RPMI8226 (cell line): ENCODE data around the gene DCUN1D3.
"Not testable (repeated sequence)": the region's sequence is repeated elsewhere in the genome, so short reads cannot be mapped to it uniquely, and the experiment has no call there.

Experiments
- DNase-seq: peaks from one replicate; pipeline ENCODE4 v3.0.0-alpha.2; 2015

The DCUN1D3 gene

GRCh38 chr16:20860995-20861394 is 39.2 kb downstream of the DCUN1D3 start:
- not testable (repeated sequence) for DNase-seq

- no peak for DNase-seq
These were observed 39.8 kb downstream of the DCUN1D3 start for GRCh38 chr16:20860361-20860760.

GRCh38 chr16:20859699-20860098 is 40.5 kb downstream of the DCUN1D3 start:
- DNase-seq, result no peak

DNA sequence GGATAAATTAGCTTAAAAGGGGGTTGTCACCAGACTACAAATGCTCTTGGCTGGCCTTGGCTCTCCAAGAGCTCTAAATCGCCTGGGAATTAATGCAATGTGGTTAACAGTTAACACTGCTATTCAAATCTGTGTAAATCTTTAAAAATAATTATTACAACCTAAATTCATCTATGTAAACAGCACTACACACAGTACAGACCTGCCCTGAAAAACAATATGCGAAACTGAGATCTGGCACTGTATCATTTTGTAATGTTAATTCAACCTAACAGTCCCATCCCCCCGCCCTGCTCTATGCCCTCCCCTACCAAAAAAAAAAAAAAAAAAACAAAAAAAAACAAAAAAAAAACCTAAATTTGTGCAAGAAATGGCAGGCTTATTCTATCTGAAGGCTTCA is 40.9 kb downstream of the DCUN1D3 start:
- DNase-seq, result no peak

DNA sequence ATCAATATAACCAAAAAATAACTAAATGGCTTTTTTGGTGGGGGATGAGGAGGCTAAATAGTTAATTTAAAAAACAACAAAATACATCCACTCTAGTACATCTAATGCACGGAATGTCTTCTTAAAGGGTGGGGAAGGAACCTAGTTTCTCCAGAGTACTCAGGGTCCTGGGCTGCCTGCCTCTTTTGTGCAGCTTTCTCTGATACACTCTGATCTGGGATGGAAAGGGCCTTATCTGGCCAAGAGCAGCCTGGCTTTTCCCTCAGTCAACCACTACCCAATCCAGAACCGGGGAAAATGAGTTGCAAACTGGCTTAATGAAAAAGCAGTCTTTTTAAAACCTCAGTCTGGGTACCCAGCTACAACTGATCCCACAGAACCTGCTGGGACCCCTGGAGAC is 42.9 kb downstream of the DCUN1D3 start:
- DNase-seq, result no peak

GRCh38 chr16:20854963-20855362 is 45.2 kb downstream of the DCUN1D3 start:
- no peak for DNase-seq

DNA sequence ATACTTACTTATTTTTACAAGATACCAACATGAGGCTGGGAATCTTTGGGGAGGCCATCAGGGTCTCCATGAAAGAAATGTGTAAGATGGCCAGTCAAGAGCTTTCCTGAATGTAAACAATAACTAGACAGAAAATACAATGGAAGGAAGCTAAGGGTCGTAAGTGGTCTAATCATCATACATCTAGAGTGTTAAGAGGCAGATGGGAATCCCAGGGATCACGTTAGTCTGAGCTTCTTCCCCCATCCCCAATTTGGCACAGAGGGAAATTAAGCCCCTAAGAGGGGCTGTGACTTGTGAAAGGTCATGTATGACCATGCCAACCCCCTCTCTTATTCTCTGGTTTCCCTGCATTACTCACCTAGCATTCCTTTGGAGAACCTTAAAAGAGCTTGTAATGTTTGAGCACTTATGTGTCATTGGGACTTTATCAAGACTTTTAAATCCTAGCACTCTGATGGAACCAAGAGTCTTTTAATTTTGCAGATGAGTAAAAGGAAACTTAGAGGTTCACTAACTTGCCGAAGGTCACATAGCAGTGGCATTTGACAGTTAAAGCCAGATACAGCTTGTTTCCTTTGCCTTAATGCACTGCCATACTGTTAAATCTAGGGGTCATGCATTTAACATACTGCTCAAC is 46.1 kb downstream of the DCUN1D3 start:
- DNase-seq, result no peak

DNA sequence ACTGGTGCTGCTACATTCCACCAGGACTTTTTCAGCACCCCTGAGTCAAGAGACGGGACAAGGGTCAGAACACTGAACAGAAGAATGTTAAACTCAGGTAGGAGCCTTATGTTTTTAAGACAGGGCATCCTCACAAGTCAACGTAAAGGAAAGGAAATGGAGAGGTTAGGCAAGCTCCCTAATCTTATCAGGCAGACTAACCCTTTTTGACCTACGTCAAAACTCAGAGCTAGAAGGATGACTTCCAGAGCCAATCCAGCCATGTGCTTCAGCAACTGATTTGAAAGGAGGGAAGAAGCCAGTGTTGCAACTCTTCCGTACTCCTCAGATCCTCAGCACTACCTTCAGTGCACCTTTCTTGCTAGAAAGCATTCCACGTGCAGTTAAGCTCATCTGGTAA is 47.0 kb downstream of the DCUN1D3 start:
- DNase-seq, result no peak

DNA sequence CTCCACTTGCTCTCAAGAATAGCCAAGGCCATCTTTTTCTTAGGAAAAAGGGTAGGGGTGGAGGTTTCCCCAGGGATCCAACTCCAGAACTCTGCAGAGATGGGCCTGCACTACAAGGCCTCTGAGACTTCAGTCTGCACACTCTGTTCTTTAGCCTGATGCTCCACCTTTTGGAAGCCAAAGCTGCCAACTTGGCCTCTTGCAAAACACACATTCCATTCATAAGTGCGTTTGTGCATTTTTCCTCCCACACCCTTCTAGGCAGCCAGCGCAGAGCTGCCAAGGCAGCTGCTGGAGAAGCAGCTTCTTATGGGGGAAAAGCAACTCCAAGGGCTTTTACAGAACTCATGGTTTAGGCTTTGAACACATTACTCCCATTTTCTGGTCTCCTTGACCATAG is 48.6 kb downstream of the DCUN1D3 start:
- DNase-seq, result no peak

DNA sequence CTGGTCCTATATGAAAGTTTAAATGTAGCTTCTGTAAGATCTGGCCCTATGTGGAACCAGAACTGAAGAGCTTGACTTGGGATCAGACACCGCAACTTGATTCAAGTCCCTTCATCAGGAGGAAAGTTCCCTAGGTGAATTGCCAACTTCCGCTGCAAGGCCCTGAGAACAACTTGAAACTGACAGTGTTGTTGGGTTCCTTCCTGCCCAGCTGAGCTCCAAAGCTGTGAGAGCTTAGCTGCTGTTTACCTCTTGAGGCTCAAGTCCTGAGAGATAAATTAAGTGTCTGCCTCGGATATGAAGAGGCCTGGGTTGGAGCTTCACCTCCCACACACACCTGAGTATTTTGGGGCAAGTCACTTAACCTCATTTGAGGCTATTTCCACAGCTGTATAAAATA is 49.2 kb downstream of the DCUN1D3 start:
- no peak for DNase-seq

- peak; percentile 60 for DNase-seq
These were observed 50.4 kb downstream of the DCUN1D3 start for GRCh38 chr16:20849589-20850390.

DNA sequence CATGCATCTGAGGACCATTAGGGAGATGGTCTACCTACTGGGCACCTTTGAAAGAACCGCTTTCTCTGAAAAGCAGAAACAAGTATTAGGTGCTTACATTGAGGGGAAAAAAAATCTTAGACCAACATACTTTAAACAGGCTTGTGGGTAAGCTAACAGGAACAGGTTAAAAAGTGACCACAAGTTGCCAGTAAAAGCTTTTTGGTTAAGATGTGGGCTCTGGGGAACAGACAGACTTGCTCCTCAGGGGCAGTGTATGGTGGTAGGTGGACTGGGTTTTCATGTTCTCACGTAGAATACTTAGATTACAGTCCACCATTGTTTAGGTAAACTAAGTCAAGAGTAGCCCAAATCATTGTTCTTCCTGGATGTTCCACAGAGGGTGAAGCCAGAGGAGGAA is 52.6 kb downstream of the DCUN1D3 start:
- DNase-seq, result no peak

GRCh38 chr16:20846551-20846950 is 53.6 kb downstream of the DCUN1D3 start:
- DNase-seq, result no peak

- no peak for DNase-seq
These were observed 54.1 kb downstream of the DCUN1D3 start for GRCh38 chr16:20846030-20846429.

GRCh38 chr16:20844588-20844987 is 55.6 kb downstream of the DCUN1D3 start:
- DNase-seq, result no peak

- DNase-seq, result no peak
These were observed 56.1 kb downstream of the DCUN1D3 start for GRCh38 chr16:20844054-20844453.

DNA sequence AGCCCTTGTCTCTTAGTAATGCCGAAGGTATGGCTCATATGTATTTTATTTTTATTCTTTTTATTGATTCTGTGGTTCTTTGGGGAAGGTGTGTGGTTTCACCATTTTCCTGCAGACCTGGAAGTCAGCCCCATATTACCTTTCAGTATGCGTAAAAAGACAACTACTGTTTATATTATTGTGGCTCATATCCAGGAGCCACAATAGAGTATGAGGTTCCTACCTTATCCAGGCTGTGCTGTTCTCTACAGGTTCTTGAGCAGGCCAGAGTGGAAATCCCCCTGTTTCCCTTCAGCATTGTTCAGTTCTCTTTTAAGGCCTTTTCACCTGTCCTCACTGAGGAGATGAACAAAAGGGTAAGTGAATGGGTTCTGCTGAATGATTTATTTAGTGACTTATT is 60.7 kb downstream of the DCUN1D3 start:
- no peak for DNase-seq

- no peak for DNase-seq
These were observed 61.9 kb downstream of the DCUN1D3 start for GRCh38 chr16:20838240-20838639.

DNA sequence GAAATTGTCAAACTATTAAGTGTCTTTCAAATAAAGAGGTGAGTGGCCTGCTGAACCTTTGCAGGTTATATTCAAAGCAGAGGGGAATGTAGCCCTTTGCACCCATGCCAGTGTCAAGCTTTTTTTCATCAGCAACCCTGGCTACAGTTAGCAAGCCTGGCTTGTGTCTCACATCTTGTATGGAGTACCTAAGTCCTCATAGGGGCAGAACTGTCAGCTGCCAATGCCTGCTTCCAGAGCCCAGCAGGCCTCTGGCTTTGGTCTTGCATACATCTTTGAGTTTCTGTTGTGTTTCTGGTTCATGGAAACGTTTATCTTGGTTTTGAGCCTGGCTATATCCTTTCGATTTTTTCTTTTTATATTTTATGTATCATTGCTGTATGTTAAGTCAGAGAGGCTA is 67.1 kb downstream of the DCUN1D3 start:
- DNase-seq, result no peak

GRCh38 chr16:20830372-20830771 is 69.8 kb downstream of the DCUN1D3 start:
- DNase-seq, result no peak

DNA sequence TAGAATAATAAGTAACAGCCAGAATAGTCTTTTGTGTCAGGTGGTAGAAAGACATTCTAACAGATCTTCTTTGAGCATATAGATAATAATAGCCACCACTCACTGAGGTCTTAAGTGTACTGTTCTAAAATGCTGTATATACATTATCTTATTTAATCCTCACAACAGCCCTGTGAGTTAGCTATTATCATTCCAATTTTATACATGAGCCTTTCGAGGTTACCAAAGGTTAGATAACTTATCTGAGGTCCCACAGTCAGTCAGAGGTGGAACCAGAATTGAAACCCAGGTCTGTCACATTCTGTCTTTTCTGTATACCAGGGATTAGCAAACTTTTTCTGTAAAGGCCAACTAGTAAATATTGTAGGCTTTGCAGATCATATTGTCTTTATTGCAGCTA is 70.6 kb downstream of the DCUN1D3 start:
- no peak for DNase-seq

GRCh38 chr16:20826039-20826566 is 74.1 kb downstream of the DCUN1D3 start:
- no peak for DNase-seq

DNA sequence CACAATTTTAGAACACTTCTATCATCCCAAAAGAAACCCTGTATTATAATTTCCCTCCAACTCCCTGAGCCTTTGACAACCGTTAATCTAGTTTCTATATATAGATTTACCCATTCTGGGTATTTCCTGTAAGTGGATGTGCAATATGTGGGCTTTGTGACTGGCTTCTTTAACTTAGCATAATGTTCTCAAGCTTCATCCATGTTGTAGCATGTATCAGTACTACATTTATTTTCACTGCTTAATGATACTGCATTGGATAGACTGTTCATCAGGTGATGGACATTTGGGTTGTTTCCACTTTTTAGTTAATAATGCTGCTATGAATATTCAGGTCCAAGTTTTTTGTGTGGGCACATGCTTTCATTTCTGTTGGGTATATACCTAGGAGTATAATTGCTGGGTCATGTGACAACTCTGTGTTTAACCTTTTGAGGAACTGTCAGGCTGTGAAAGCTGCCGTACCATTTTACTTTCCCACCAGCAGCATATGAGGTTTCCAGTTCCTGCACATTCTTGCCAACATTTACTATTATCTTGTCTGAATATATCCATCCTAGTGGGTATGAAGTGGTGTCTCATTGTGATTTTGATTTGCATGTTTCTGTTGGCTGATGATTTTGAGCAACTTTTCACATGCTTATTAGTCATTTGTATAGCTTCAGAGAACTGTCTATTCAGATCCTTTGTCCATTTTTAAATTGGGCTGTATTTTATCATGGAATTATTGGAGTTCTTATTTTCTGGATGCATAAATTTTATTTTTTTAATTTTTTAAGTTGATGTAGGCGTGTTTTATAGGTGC is 77.4 kb downstream of the DCUN1D3 start:
- DNase-seq, result no peak

DNA sequence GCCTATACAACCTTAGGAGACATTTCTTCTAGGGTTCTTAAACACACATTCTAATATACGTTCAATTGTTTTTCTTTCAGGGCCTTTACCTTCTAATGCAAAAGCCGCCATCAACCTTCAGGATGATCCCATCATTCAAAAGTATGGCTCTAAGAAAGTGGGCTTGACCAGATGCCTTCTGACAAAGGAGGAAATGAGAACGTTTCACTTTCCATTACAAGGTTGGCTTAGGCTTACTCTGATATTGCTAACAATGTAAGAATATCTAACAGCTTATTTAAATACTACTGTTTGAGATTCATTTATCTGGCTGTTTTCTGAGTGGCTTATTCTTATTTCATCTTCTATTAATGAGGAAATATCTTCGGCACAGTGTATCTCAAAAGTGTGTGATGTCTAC is 78.5 kb downstream of the DCUN1D3 start:
- no peak for DNase-seq
